ENCODE measurements around the gene APBA2. TPM values are rescaled to one million over a fixed set of nuclear protein-coding genes. Genes with fewer than 3 reads are reported as not detected.

APBA2 gene
- total RNA-seq, 1 donor from 2014 or later = 42.1 TPM

- no peak for DNase-seq (ENCODE audit: low read depth, low spot score)
Measured at GRCh38 chr15:28956491-28956890, 70.7 kb downstream of the APBA2 start.

- DNase-seq (ENCODE audit: low read depth, low spot score) = no peak
Measured at GRCh38 chr15:28957606-28958498, 72.1 kb downstream of the APBA2 start.

GRCh38 chr15:28959326-28959725 is 73.6 kb downstream of the APBA2 start:
- no peak for DNase-seq (ENCODE audit: low read depth, low spot score)

- DNase-seq (ENCODE audit: low read depth, low spot score) = peak; percentile 53
Measured at GRCh38 chr15:28960979-28961378, 75.2 kb downstream of the APBA2 start.

- no peak for DNase-seq (ENCODE audit: low read depth, low spot score)
Measured at GRCh38 chr15:28961391-28961790, 75.6 kb downstream of the APBA2 start.

- no peak for DNase-seq (ENCODE audit: low read depth, low spot score)
Measured at GRCh38 chr15:28962851-28963710, 77.3 kb downstream of the APBA2 start.

- no peak for DNase-seq (ENCODE audit: low read depth, low spot score)
Measured at GRCh38 chr15:28963711-28964081, 77.9 kb downstream of the APBA2 start.

GRCh38 chr15:28964098-28964497 is 78.3 kb downstream of the APBA2 start:
- DNase-seq (ENCODE audit: low read depth, low spot score) = no peak

GRCh38 chr15:28967066-28967465 is 81.3 kb downstream of the APBA2 start:
- DNase-seq (ENCODE audit: low read depth, low spot score) = no peak

GRCh38 chr15:28967990-28968389 is 82.2 kb downstream of the APBA2 start:
- DNase-seq (ENCODE audit: low read depth, low spot score) = no peak

- no peak for DNase-seq (ENCODE audit: low read depth, low spot score)
Measured at GRCh38 chr15:28969511-28970085, 83.8 kb downstream of the APBA2 start.

- DNase-seq (ENCODE audit: low read depth, low spot score) = no peak
Measured at GRCh38 chr15:28974142-28974541, 88.4 kb downstream of the APBA2 start.

- DNase-seq (ENCODE audit: low read depth, low spot score) = no peak
Measured at GRCh38 chr15:28975766-28976179, 90.0 kb downstream of the APBA2 start.

GRCh38 chr15:28977377-28978010 is 91.7 kb downstream of the APBA2 start:
- DNase-seq (ENCODE audit: low read depth, low spot score) = peak; percentile 84

GRCh38 chr15:28978011-28978378 is 92.2 kb downstream of the APBA2 start:
- no peak for DNase-seq (ENCODE audit: low read depth, low spot score)

- no peak for DNase-seq (ENCODE audit: low read depth, low spot score)
Measured at GRCh38 chr15:28978661-28979060, 92.9 kb downstream of the APBA2 start.

- DNase-seq (ENCODE audit: low read depth, low spot score) = no peak
Measured at GRCh38 chr15:28979208-28979841, 93.6 kb downstream of the APBA2 start.

- DNase-seq (ENCODE audit: low read depth, low spot score) = no peak
Measured at GRCh38 chr15:28980709-28981350, 95.1 kb downstream of the APBA2 start.

GRCh38 chr15:28981351-28981720 is 95.6 kb downstream of the APBA2 start:
- DNase-seq (ENCODE audit: low read depth, low spot score) = no peak

GRCh38 chr15:28981921-28982320 is 96.1 kb downstream of the APBA2 start:
- no peak for DNase-seq (ENCODE audit: low read depth, low spot score)

- no peak for DNase-seq (ENCODE audit: low read depth, low spot score)
Measured at GRCh38 chr15:28982886-28983285, 97.1 kb downstream of the APBA2 start.

Measured in pulmonary artery endothelial cell (primary cell).